HepG2 (cell line): ENCODE results near the gene LNX2. TPM values are rescaled to one million over a fixed set of nuclear protein-coding genes. Genes with fewer than 3 reads are reported as not detected.

Experiments
- EP300 ChIP-seq, 3 experiments: sonication (generic) in 1 of 3; formaldehyde crosslinking in 1 of 3; IDR thresholded peaks; 2 replicates each; pipeline versions ENCODE4 v1.5.1 to v1.6.1; 2011 to 2020; ENCODE audit warnings: low read depth in 2 of 3, low read length in 2 of 3, borderline replicate concordance in 1 of 3, improper control_type of control experiment in 1 of 3, mild to moderate bottlenecking in 1 of 3, missing genetic modification reagents in 1 of 3, moderate library complexity in 1 of 3
- PBX3 ChIP-seq: sonication (generic); formaldehyde crosslinking; IDR thresholded peaks from 2 replicates; pipeline ENCODE4 v1.8.1; 2023; ENCODE audit warnings: missing genetic modification reagents, inconsistent platforms, borderline replicate concordance
- RAD21 ChIP-seq: fragments of 450-650 bp; formaldehyde crosslinking; IDR thresholded peaks from 2 replicates; pipeline ENCODE4 v1.5.0; 2020; ENCODE audit warnings: mild to moderate bottlenecking
- RFX3 ChIP-seq: IDR thresholded peaks from 2 replicates; pipeline ENCODE4 v1.6.1; 2016; ENCODE audit warnings: missing biosample characterization, missing genetic modification reagents
- RFXAP ChIP-seq: sonication (generic); formaldehyde crosslinking; IDR thresholded peaks from 2 replicates; pipeline ENCODE4 v1.4.0; 2020; ENCODE audit warnings: missing genetic modification reagents, borderline replicate concordance
- THYN1 ChIP-seq: sonication (generic); formaldehyde crosslinking; IDR thresholded peaks from 2 replicates; pipeline ENCODE4 v1.8.1; 2023; ENCODE audit warnings: low read depth, mild to moderate bottlenecking, moderate library complexity, missing genetic modification reagents, borderline replicate concordance
- ZBTB8A ChIP-seq: sonication (generic); formaldehyde crosslinking; IDR thresholded peaks from 2 replicates; pipeline ENCODE4 v1.4.0; 2020; ENCODE audit warnings: mild to moderate bottlenecking, low read depth, missing genetic modification reagents, borderline replicate concordance
- ZNF350 ChIP-seq: sonication (generic); formaldehyde crosslinking; IDR thresholded peaks from 2 replicates; pipeline ENCODE4 v1.4.0; 2020; ENCODE audit warnings: mild to moderate bottlenecking, low read depth, missing genetic modification reagents, borderline replicate concordance
- ZNF549 ChIP-seq: sonication (generic); formaldehyde crosslinking; IDR thresholded peaks from 2 replicates; pipeline ENCODE4 v1.5.0; 2020; ENCODE audit warnings: missing genetic modification reagents
- ZNF687 ChIP-seq: sonication (generic); formaldehyde crosslinking; IDR thresholded peaks from 2 replicates; pipeline ENCODE4 v1.5.1; 2020; ENCODE audit warnings: mild to moderate bottlenecking, missing genetic modification reagents, moderate library complexity
- ZNF710 ChIP-seq: sonication (generic); formaldehyde crosslinking; IDR thresholded peaks from 2 replicates; pipeline ENCODE4 v1.5.0; 2020; ENCODE audit warnings: mild to moderate bottlenecking, missing genetic modification reagents, borderline replicate concordance
- ZNF883 ChIP-seq: sonication (generic); formaldehyde crosslinking; IDR thresholded peaks from 2 replicates; pipeline ENCODE4 v1.5.1; 2020; ENCODE audit warnings: mild to moderate bottlenecking, missing genetic modification reagents; ENCODE audit errors: not compliant biosample characterization
- polyA plus RNA-seq, 8 experiments: library from polyadenylated mRNA; depleted of rRNA in 3 of 8; stranded (reverse) in 7 of 8; unstranded in 1 of 8; fragments of >200 nt; fragmentation: Illumina TruSeq in 4 of 8; extraction: Trizol in 4 of 8; gene quantifications; 2 replicates each; pipeline versions ENCODE4 v1.2.1 to v1.2.3, GENCODE V29; 2011 to 2016; ENCODE audit warnings: low read depth in 4 of 8, missing spikeins in 1 of 8, mixed read lengths in 1 of 8; ENCODE audit not compliant: insufficient read depth in 1 of 8
- total RNA-seq, 5 experiments: library from RNA; depleted of rRNA; stranded (reverse); fragments of >200 nt; fragmentation: Illumina TruSeq; extraction: Trizol; gene quantifications; 2 replicates each; pipeline ENCODE4 v1.2.3, GENCODE V29; 2016; ENCODE audit warnings: low read depth in 1 of 5
- TF ChIP-seq, protein P1 (sequence below): sonication (generic); formaldehyde crosslinking; IDR thresholded peaks from 2 replicates; pipeline ENCODE4 v1.4.0; 2020; ENCODE audit warnings: missing genetic modification reagents; ENCODE audit errors: not compliant biosample characterization
- TF ChIP-seq, protein P2 (sequence below), 2 experiments: IDR thresholded peaks; 2 replicates each; pipeline ENCODE4 v1.6.1; 2011 to 2012; ENCODE audit warnings: low read length in 2 of 2, borderline replicate concordance in 1 of 2, low read depth in 1 of 2, mild to moderate bottlenecking in 1 of 2, moderate library complexity in 1 of 2

LNX2 gene
- total and polyA plus RNA-seq, 2 of the 13 experiments (the other 11 are each of a cell fraction or from before 2014, with no cell fraction given), result 9.2 to 9.7 TPM

DNA sequence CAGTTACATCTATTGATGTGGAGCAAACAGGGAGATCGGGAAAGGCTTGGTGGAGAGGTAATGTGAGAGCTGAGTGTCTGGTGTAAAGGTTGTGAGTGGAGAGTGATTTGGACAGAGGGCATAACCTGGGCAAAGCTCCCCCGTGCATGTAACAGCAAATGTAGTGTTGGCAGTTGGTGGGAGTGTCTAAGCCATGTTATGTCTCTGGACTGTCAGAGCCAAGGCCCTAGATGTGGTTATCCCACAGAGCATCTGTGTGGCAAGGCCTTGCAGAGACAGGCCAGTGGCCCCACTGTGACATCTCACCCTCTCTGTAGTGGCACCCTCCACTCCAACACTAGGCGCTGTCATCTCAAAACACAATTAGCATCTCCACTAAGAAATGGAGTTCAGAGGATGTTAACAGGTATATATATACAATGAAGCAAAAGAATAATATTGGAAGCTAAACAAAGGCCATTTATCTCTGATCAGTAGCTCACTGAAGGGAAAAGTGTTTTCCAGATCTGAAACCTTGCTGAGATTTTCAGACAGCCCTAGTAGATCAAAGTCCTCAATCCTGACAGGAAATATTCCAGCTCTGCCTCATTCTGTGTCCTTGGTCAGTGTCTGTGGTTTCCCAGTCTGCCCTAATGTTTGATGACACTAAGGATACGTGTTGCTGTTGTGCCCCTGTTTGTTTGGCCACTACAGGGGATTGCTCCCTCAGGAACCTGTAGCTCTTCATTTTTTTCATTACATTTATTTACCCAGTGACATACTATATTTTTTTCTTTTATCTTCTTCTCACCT, 21.6 kb upstream of the LNX2 start (continued):
- TF ChIP-seq, protein P1, sequence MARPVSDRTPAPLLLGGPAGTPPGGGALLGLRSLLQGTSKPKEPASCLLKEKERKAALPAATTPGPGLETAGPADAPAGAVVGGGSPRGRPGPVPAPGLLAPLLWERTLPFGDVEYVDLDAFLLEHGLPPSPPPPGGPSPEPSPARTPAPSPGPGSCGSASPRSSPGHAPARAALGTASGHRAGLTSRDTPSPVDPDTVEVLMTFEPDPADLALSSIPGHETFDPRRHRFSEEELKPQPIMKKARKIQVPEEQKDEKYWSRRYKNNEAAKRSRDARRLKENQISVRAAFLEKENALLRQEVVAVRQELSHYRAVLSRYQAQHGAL (CRISPR knock-in tag), result no peak
- no peak for TF ChIP-seq ZBTB8A (CRISPR knock-in tag)
- peak; percentile 28; the same call in 1 of the 2 replicates for TF ChIP-seq ZNF350
- TF ChIP-seq, protein P2, sequence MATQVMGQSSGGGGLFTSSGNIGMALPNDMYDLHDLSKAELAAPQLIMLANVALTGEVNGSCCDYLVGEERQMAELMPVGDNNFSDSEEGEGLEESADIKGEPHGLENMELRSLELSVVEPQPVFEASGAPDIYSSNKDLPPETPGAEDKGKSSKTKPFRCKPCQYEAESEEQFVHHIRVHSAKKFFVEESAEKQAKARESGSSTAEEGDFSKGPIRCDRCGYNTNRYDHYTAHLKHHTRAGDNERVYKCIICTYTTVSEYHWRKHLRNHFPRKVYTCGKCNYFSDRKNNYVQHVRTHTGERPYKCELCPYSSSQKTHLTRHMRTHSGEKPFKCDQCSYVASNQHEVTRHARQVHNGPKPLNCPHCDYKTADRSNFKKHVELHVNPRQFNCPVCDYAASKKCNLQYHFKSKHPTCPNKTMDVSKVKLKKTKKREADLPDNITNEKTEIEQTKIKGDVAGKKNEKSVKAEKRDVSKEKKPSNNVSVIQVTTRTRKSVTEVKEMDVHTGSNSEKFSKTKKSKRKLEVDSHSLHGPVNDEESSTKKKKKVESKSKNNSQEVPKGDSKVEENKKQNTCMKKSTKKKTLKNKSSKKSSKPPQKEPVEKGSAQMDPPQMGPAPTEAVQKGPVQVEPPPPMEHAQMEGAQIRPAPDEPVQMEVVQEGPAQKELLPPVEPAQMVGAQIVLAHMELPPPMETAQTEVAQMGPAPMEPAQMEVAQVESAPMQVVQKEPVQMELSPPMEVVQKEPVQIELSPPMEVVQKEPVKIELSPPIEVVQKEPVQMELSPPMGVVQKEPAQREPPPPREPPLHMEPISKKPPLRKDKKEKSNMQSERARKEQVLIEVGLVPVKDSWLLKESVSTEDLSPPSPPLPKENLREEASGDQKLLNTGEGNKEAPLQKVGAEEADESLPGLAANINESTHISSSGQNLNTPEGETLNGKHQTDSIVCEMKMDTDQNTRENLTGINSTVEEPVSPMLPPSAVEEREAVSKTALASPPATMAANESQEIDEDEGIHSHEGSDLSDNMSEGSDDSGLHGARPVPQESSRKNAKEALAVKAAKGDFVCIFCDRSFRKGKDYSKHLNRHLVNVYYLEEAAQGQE (IDR thresholded peaks at IDR 0.05; ENCODE audit: borderline replicate concordance in 1 of 2, low read depth in 1 of 2, low read length in 2 of 2), result peak in 1 of 2 experiments; percentile 12; a peak in 1 of 4 replicates
- peak in 1 of 2 experiments; percentile 80; a peak in 2 of 4 replicates for TF ChIP-seq EP300 (IDR thresholded peaks at IDR 0.05; ENCODE audit: low read depth in 2 of 2, low read length in 2 of 2)
- TF ChIP-seq EP300 (CRISPR knock-in tag; IDR thresholded peaks at IDR 0.05; ENCODE audit: borderline replicate concordance), result peak; percentile 52; the same call in 1 of the 2 replicates
- no peak for TF ChIP-seq ZNF710 (CRISPR knock-in tag)
- no peak for TF ChIP-seq THYN1 (CRISPR knock-in tag)
- no peak for TF ChIP-seq RFX3
- no peak for TF ChIP-seq ZNF883 (CRISPR knock-in tag)
- no peak for TF ChIP-seq ZNF549 (CRISPR knock-in tag)
- no peak for TF ChIP-seq PBX3 (CRISPR knock-in tag)
- no peak for TF ChIP-seq RAD21 (CRISPR knock-in tag)
- TF ChIP-seq RFXAP (CRISPR knock-in tag), result no peak
- no peak; the same call in 1 of the 2 replicates for TF ChIP-seq ZNF687 (CRISPR knock-in tag)
